ENCODE data around the gene GRIN2C.

- TF ChIP-seq CTCF (IDR thresholded peaks at IDR 0.05; ENCODE audit: insufficient read depth, low read length, poor library complexity, severe bottlenecking) (no peak), EZH2phosphoT487 (conservative IDR thresholded peaks at IDR 0.05; ENCODE audit: low read length) (no peak)
Measured at GRCh38 chr17:74806334-74806733, 53.4 kb downstream of the GRIN2C start.

Data from SU-DHL-6 (cell line).